Kidney epithelial cell (primary cell): Measurements from ENCODE around the gene FLOT2. TPM values are rescaled to one million over a fixed set of nuclear protein-coding genes. Genes with fewer than 3 reads are reported as not detected.

ENCODE experiments used
- DNase-seq: peaks from one replicate; pipeline ENCODE4 v3.0.0-alpha.2; 2010; ENCODE audit warnings: low read depth
- H3K27me3 ChIP-seq: 2 replicates; pipeline ENCODE4 v1.6.0; 2011; ENCODE audit warnings: low read length; ENCODE audit not compliant: control insufficient read depth, insufficient read depth
- H3K36me3 ChIP-seq: 2 replicates; pipeline ENCODE4 v1.5.1; 2011; ENCODE audit warnings: low read length; ENCODE audit not compliant: control insufficient read depth, insufficient read depth
- H3K4me3 ChIP-seq: 2 replicates; pipeline ENCODE4 v1.5.1; 2011; ENCODE audit warnings: low read depth, mild to moderate bottlenecking, control low read depth, low read length
- total RNA-seq: library from RNA; depleted of rRNA; stranded (reverse); fragments of >200 nt; gene quantifications from 2 replicates; pipeline ENCODE4 v1.2.3, GENCODE V29; 2015
- TF ChIP-seq, protein P1 (sequence below): IDR thresholded peaks from 2 replicates; pipeline ENCODE4 v1.5.1; 2011; ENCODE audit warnings: mild to moderate bottlenecking, moderate library complexity, low read length, control low read depth, inconsistent platforms; ENCODE audit not compliant: insufficient read depth, poor library complexity, severe bottlenecking

Gene FLOT2
- total RNA-seq, 1 donor from 2014 or later: 55.5 TPM

DNA sequence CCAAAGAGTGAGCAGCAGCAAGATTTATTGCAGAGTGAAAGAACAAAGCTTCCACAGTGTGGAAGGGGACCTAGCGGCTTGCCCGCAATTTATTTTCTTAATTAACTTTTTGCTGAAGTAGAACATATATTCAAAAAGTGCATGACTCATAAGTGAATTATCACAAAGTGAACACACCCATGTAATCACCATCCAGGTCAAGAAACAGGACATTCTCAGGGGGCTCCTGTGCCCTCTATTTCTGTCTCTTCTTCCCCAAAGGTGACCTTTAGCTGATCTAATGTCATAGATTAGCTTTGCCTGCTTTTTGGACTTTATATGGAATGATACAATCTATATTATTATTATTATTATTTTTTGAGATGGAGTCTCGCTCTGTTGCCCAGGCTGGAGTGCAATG is 22.8 kb downstream of the FLOT2 start:
- H3K4me3 ChIP-seq: no peak overlapping the region
- H3K27me3 ChIP-seq: no peaks in the 10 kb centered on the region
- H3K36me3 ChIP-seq: no peaks in the 10 kb centered on the region
- TF ChIP-seq, protein P1, sequence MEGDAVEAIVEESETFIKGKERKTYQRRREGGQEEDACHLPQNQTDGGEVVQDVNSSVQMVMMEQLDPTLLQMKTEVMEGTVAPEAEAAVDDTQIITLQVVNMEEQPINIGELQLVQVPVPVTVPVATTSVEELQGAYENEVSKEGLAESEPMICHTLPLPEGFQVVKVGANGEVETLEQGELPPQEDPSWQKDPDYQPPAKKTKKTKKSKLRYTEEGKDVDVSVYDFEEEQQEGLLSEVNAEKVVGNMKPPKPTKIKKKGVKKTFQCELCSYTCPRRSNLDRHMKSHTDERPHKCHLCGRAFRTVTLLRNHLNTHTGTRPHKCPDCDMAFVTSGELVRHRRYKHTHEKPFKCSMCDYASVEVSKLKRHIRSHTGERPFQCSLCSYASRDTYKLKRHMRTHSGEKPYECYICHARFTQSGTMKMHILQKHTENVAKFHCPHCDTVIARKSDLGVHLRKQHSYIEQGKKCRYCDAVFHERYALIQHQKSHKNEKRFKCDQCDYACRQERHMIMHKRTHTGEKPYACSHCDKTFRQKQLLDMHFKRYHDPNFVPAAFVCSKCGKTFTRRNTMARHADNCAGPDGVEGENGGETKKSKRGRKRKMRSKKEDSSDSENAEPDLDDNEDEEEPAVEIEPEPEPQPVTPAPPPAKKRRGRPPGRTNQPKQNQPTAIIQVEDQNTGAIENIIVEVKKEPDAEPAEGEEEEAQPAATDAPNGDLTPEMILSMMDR: no peak
- no peak for DNase-seq

DNA sequence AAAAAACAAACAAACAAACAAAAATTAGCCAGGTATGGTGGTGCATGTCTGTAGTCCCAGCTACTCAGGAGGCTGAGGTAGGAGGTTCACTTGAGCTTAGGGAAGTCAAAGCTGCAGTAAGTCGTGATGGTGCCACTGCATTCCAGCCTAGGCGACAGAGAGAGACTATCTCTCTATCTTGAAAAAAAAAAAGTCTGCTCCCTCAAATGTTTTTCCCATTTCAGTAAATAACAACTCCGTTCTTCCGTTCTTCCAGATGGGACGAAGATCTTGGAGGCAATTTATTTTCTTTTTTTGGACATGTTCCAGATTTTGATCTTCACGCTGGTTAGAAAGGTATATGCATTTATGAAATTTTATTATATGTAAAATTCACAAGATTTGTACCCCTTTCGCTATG is 23.7 kb downstream of the FLOT2 start:
- Histone ChIP-seq H3K4me3 (no peak overlapping the region), H3K27me3 (no peaks in the 10 kb centered on the region), H3K36me3 (no peaks in the 10 kb centered on the region)
- TF ChIP-seq, protein P1: no peak
- no peak for DNase-seq

DNA sequence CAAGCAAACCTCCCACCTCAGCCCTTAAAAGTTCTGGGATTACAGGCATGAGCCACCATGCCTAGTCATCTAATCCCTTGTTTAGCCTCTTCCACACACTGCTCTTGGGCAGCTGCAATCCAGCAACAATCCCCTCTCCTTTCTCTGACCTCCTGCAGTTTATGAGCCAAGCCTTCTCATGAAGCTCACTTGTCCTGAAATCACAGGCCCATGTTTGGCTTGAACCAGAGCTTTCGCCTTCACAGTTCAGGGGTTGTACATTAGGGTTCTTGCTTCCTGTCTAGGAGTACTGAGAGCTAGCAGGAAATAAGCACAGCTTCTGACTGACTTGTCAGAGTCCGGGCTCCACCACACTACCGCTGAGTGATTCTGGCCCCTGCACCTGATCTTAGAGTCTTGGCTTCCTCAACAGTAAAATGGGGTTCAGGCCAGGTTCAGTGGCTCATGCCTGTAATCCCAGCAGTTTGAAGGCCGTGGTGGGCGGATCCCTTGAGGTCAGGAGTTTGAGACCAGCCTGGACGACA is 26.4 kb downstream of the FLOT2 start:
- Histone ChIP-seq H3K4me3 (no peak overlapping the region), H3K36me3 (no peaks in the 10 kb centered on the region), H3K27me3 (no peaks in the 10 kb centered on the region)
- TF ChIP-seq, protein P1: no peak
- DNase-seq: no peak

DNA sequence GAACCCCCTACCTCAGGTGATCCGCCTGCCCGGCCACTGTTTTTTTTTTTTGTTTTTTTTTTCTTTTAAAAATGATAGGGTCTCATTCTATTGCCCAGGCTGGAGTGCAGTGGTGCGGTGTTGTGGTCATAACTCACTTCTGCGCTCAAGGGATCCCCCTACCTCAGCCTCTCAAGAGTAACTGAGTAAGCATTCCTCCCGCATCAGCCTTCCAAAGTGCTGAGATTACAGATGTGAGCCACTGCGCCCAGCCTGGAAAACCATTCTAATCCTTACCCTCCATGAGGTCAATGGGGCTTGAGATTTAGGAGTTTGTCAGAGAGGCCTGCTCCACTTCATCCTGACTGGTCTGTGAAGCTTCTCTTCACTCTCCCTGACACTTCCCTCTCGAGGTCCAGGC is 30.3 kb downstream of the FLOT2 start:
- no peak for DNase-seq
- TF ChIP-seq, protein P1: no peak
- H3K4me3 ChIP-seq: no peak overlapping the region

DNA sequence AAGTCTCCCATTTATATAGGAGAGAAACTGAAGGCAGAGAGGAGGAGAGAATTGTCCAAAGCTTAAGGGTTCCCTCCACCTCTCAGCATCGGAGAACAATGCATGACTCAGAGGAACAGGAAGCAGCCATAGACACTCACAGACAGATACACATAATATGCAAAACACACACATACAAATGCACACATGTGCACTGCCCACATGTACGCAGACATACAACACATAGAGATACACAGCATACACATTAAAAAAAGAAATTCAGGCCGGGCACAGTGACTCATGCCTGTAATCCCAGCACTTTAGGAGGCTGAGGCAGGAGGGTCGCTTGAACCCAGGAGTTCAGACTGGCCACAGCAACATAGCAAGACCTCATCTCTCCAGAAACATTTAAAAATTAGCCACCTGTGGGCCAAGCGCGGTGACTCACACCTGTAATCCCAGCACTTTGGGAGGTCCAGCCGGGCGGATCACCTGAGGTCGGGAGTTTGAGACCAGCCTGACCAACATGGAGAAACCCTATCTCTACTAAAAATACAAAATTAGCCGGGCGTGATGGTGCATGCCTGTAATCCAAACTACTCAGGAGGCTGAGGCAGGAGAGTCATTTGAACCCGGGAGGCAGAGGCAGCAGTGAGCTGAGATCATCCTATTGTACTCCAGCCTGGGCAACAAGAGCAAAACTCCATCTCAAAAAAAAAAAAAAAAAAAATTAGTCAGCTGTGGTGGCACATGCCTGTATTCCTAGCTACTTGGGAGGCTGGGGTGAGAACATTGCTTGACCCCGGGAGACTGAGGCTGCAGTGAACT is 31.4 kb downstream of the FLOT2 start:
- no peak for DNase-seq
- TF ChIP-seq, protein P1: no peak

More for the DNA sequence above, 30.3 kb downstream of the FLOT2 start:
- H3K27me3 ChIP-seq: no peaks in the 10 kb centered on the region
- H3K36me3 ChIP-seq: no peaks in the 10 kb centered on the region

More for the DNA sequence above, 31.4 kb downstream of the FLOT2 start:
- no peaks in the 10 kb centered on the region for H3K36me3 ChIP-seq
- H3K27me3 ChIP-seq: no peaks in the 10 kb centered on the region
- no peak overlapping the region for H3K4me3 ChIP-seq
